ENCODE results near the gene CD163L1.

The CD163L1 gene

GRCh38 chr12:7444076-7444475 lies at the start of gene CD163L1:
CD163L1 (minus strand) TSS chr12:7444153; CDS start chr12:7444127, 26 bp downstream.
- in situ Hi-C loops (cut with MboI; ENCODE audit: low pct_unique_long_range_greater_than_20kb, low sequenced_read_pairs, unreplicated experiment), result no loop called here
- TF ChIP-seq CTCF (IDR thresholded peaks at IDR 0.05; ENCODE audit: extremely low read depth, insufficient read depth, missing control alignments), result no peak
- DNase-seq (ENCODE audit: low spot score), result no peak

- TF ChIP-seq CTCF (IDR thresholded peaks at IDR 0.05; ENCODE audit: extremely low read depth, insufficient read depth, missing control alignments), result no peak
- DNase-seq (ENCODE audit: low spot score), result no peak
- in situ Hi-C loops (cut with MboI; ENCODE audit: low pct_unique_long_range_greater_than_20kb, low sequenced_read_pairs, unreplicated experiment), result no loop called here
Measured at GRCh38 chr12:7493006-7493405, 49.1 kb upstream of the CD163L1 start.

GRCh38 chr12:7486512-7486911 lies 42.6 kb upstream of the CD163L1 start:
- DNase-seq (ENCODE audit: low spot score), result no peak
- in situ Hi-C loops (cut with MboI; ENCODE audit: low pct_unique_long_range_greater_than_20kb, low sequenced_read_pairs, unreplicated experiment), result no loop called here
- no peak for TF ChIP-seq CTCF (IDR thresholded peaks at IDR 0.05; ENCODE audit: extremely low read depth, insufficient read depth, missing control alignments)

GRCh38 chr12:7485095-7485494 lies 41.1 kb upstream of the CD163L1 start:
- TF ChIP-seq CTCF (IDR thresholded peaks at IDR 0.05; ENCODE audit: extremely low read depth, insufficient read depth, missing control alignments), result no peak
- DNase-seq (ENCODE audit: low spot score), result no peak
- in situ Hi-C loops (cut with MboI; ENCODE audit: low pct_unique_long_range_greater_than_20kb, low sequenced_read_pairs, unreplicated experiment), result no loop called here

GRCh38 chr12:7483343-7483742 lies 39.4 kb upstream of the CD163L1 start:
- DNase-seq (ENCODE audit: low spot score), result no peak
- no peak for TF ChIP-seq CTCF (IDR thresholded peaks at IDR 0.05; ENCODE audit: extremely low read depth, insufficient read depth, missing control alignments)
- in situ Hi-C loops (cut with MboI; ENCODE audit: low pct_unique_long_range_greater_than_20kb, low sequenced_read_pairs, unreplicated experiment), result no loop called here

- in situ Hi-C loops (cut with MboI; ENCODE audit: low pct_unique_long_range_greater_than_20kb, low sequenced_read_pairs, unreplicated experiment), result no loop called here
Measured at GRCh38 chr12:7479771-7480170, 35.8 kb upstream of the CD163L1 start.

More at GRCh38 chr12:7479771-7480170, 35.8 kb upstream of the CD163L1 start:
- DNase-seq (ENCODE audit: low spot score), result no peak
- TF ChIP-seq CTCF (IDR thresholded peaks at IDR 0.05; ENCODE audit: extremely low read depth, insufficient read depth, missing control alignments), result no peak
